NCI-H2196 treated with DMSO at 0.1 percent for 48 hours (cell line): ENCODE data around the gene TAS1R1.

Source experiments
- DNase-seq: peaks from one replicate; lab custom pipeline; 2025; ENCODE audit not compliant: unreplicated experiment; lab: John Stamatoyannopoulos, UW

Gene TAS1R1

DNA sequence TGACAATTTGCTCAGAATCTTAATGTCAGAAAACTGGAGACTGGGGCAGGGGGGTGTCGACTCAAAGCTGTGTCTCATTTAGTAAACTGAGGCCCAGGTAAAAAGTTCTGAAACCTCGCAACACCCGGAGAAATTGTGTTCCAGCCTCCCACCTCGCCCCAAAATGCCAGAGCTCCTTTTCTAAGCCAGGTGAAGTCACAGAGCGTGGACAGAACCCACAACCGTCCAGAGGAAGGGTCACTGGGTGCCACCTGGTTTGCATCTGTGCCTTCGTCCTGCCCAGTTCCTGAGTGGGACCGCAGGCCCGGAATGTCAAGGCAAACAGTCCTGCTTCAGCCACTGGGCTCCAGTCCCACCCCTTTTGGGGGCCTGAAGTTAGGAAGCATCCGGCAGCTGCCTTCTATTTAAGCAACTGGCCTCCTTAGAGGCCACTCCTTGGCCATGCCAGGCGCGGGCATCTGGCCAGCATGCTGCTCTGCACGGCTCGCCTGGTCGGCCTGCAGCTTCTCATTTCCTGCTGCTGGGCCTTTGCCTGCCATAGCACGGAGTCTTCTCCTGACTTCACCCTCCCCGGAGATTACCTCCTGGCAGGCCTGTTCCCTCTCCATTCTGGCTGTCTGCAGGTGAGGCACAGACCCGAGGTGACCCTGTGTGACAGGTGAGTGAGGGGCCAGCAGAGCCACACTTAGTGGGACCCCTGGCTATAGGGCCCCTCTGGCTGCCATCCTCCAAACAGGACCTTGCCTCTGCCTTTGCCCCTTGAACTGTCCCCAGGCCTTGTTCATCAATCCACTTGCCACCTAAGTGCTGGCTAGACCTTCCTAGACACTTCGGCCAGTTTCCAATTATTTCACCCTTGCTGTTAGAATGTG is at the start of gene TAS1R1:
Gene TAS1R1, plus strand, starts transcription at position 401 of the 872 bp plus-strand sequence. Its CDS starts 67 bp downstream, at position 468.
- DNase-seq = peak; percentile 52

- DNase-seq = no peak
These were observed 49.5 kb upstream of the TAS1R1 start for GRCh38 chr1:6505367-6506209.

DNA sequence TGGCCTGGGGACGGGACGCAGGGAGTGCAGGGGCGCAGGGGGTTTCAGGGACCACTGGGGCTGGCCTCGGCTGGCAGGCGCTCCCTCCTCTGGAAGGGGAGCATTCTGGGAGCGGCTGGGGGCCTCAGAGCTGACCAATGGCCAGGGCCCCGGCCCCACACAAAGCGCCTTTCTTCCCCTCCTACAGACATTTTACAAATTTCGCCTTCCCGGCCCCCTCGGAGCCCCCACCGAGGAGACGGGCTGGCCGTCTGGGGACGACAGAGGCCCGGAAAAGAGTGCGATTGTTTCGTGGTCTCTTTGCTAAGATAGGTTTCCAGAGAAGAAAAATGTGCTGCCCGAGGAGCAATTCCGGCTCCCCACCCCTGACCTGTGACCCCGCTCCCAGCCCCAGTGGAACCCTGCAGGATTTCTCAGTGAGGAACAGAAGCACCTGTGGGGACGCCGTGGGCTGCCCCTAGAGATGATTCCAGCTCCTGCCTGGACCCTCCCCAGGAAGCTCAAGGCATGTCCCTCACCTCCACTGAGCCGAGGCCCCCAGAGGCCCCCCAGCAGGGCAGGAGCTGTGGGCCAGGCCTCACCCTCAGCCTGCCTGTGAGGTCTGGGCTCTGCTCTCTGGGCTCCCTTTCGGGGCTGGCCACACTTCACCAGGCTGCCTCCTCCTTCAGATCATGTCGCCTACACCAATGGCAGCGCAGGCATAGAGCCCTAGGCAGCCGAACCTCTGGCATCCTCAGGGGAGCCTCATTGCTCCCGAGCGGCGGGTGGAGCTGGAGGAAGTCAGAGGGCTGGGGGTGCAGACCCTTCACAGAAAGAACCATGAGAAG is 48.7 kb upstream of the TAS1R1 start:
- no peak for DNase-seq

DNA sequence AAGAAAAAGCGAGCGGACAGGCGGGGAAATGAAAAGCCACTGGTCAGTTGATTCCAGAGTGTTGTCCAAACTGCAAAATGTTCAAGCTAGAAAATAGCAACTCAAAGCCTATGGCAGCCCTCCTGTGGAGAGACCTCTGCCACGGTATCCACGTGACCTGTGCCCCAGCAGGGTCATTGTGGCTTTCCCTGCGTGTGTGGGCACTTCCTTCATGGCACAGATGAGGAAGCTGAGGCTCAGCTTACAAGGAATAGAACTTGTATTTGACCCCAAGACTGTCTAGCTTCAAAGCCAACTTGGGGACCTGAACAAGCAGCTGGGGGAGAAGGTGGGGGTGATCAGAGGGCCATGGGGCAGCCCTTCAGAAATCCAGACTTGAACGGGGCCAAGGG is 48.1 kb upstream of the TAS1R1 start:
- DNase-seq = no peak

DNA sequence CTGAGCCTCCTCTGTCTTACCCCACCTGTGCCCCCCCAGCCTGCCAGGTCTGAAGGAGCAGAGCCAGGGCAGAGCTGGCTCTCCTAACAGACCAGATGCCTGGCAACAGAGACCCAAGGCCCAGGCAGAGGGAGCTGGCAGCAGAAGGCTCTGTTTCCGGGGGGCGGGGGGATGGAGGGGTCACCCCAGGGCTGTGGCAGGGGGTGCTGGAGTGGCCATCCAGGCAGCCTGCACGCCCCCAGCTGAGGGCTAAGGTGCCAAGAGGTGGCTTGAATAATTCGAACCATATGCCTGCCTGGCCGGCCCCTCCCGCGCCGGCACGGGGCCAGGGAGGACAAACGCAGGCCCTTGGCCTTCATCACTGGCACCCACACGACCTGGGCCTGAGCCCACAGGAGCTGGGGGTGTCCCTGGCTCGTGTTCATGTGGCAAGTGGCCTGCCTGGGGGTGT is 47.6 kb upstream of the TAS1R1 start:
- DNase-seq = no peak

- DNase-seq = no peak
These were observed 46.8 kb upstream of the TAS1R1 start for GRCh38 chr1:6508154-6508815.

- no peak for DNase-seq
These were observed 46.3 kb upstream of the TAS1R1 start for GRCh38 chr1:6508816-6509189.

DNA sequence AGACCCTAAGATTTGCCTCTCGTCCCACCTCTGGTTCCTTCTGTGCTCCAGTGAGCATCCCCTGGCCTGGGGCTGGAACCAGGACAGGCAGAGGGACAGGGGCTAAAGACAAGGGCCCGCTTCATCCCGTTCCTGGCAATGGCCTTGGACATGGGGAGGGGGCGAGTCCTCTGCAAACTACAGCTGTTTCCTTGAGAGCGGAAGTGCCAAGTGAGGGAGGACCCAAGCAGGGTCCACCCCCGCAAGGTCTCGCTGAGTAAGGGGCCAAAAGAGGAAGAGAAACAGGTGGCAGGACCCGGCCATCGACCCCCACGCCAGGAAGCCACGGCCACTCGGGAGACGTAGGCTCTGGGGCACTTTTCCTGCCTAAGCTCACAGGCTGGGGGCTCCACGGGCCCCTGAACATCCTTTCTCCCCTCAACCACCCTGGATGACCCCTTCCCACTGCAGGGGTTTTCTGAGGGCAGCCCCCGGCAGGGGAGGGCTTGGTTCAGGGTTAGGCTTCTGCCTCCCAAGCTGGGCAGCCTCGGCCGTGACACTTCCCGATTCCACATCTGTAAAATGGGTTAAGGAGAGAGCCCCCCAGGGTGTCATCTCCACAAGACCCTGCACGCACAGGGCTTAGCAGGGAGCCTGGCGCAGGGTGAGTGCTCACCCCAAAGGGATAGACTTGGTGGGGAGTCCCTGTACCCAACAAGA is 45.7 kb upstream of the TAS1R1 start:
- no peak for DNase-seq

DNA sequence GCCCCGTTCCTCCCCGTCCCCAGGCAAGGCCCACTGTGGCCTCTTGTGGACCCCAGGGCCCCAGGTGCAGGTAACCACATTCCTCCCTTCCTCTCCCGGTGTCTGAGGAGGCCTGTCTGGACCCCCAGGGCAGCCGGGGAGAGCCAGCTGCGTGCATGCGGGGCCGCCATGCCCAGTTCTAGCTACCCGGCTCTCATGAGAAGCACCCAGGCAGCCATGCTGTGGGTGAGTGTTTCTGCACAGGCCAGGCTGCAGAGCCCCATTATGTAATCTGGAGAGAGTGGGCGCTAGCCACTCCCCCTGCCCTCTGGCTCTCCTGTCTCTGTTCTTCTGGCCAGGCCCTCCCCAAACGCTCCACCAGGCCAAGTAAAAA is 45.2 kb upstream of the TAS1R1 start:
- DNase-seq = no peak

- no peak for DNase-seq
These were observed 44.6 kb upstream of the TAS1R1 start for GRCh38 chr1:6510493-6510892.

DNA sequence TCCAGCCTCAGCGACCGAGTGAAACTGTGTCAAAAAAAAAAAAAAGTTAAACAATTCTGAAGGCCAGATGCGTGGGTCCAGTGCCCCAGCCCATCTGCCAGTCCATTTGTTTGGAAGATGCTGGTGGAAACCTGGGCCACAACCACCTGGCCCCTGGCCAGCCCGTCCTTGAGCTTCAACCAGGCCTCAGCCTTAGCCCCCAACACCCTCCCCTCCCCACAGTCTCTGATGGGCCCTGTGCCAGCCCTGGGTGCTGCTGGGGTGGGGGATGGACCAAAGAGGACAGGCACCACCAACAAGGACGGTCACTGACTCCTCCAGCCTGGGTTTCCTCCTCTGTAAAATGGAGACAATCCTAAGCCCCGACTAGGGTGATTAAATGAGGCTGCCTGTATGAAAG is 44.1 kb upstream of the TAS1R1 start:
- no peak for DNase-seq

DNA sequence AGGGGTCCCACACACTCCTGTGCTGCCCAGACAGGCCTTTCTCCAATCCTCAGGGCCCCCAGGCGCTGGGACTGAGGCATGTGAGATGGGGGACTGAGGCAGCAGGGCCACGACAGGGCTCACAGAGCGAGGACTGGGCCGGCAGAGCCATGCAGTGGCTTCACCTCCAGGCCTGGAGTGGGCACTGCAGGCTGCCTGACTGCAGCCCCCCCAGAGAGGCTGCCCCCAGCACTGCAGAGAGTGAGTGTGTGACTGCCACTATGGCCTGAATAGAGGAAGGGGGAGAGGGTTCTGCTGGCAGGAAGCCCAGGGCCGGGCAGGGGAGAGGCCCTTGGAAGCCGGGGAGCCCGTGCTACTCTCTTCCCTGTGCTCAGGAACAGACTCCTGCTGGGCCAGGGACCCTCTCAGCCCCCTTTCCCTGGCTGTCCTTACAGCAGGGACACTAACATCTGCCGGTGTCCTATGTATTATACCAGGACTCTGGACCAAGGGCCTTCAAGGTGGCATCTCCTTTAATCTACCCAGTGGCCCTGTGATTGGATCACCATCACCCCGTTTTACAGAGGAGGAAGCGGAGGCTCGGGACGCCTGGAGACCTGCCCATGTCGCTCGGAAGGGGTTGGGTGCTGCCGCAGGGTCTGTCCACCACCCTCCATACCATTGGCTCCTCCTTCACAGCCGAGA is 43.4 kb upstream of the TAS1R1 start:
- no peak for DNase-seq

DNA sequence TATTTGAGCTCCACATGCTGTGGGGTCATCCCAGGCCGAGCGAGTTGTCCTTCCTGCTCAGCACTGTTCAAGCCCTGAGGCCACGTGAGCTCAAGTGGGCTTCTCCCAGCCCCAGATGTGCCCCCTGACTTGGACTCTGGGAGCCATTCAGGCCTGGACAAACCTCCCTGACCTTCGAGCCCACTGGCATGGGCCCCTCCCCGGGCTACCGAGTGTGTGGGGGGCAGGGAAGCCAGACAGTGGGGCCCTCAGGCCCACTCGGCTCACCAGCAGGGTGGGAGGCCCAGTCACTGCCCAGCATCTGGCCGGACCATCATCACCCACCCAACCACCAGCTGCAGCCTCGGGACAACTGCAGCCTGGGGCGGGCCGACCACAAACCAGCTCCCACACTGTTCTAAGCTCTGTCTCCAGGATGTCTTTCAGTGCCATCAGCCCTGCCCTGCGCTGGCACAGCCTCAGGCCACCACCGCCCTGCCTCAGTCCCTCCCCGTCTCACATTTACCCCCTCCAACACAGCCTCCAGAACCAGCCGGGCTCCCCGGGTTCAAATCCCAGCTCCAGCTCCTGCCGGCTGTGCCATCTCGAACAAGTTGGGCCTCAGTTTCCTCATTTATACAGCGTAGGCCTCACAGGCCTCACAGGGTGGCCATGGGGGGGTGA is 42.7 kb upstream of the TAS1R1 start:
- no peak for DNase-seq

DNA sequence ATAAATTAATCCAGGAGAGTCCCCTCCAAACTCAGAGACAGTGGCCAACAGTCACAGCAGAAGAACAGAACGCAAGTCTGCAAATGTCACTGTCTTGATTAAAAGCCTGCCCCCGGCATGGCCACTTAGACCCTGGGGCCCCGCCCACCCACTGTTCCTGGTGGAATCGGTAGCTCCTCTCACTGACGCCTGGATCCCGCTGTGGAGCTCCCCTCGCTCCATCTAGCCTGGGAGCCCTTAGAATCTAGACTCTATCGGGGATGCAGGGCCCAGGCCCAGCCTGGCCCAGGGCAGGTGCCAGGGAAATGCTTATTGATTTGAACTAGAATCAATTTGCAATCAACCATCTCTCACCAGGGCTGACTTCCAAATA is 42.2 kb upstream of the TAS1R1 start:
- DNase-seq = no peak

- no peak for DNase-seq
These were observed 41.7 kb upstream of the TAS1R1 start for GRCh38 chr1:6513320-6513801.

GRCh38 chr1:6515771-6516170 is 39.3 kb upstream of the TAS1R1 start:
- DNase-seq = no peak

- no peak for DNase-seq
These were observed 37.7 kb upstream of the TAS1R1 start for GRCh38 chr1:6517435-6517851.

DNA sequence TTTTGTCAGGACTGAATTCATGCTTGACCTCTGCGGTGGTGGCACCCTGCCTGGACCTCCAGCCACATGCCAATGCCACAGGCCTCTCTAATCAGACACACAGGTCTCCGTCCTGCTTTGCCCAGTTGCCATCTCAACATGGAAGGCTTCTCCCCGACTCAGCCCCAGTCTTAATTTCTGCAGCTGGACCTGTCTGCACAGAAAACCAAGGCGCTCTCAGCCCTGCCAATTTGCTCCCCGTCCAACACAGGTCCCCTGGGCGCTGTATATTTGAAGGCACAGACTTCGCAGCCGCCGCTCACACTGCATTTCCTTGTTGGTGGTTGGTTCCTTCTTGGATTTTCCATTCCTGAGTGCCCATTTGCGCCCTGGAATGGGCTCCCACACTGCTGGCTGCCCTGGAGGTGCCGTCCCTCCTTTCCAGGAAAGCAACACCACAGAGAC is 35.6 kb upstream of the TAS1R1 start:
- DNase-seq = no peak
